Measurements from ENCODE around the gene CEMIP. TPM values are rescaled to one million over a fixed set of nuclear protein-coding genes. Genes with fewer than 3 reads are reported as not detected.

Gene CEMIP
- total RNA-seq, 4 donors from 2014 or later, result 0.11 to 2.0 (median 0.98) TPM

- TF ChIP-seq POLR2A (IDR thresholded peaks at IDR 0.05) (no peak), CTCF (IDR thresholded peaks at IDR 0.05) (no peak)
Measured at GRCh38 chr15:80932989-80933388, 153.8 kb downstream of the CEMIP start.

GRCh38 chr15:80934761-80935221 lies 155.6 kb downstream of the CEMIP start:
- intact Hi-C loops (cut with DNase I), result no loop called here
- 43 to 52% methylated on average over 3 of the region's 3 CpGs for WGBS, 2 donors

More at GRCh38 chr15:80932989-80933388, 153.8 kb downstream of the CEMIP start:
- Histone ChIP-seq H3K27ac (no peak overlapping the region), H3K9me3 (no peaks in the 10 kb centered on the region), H3K4me1 (peaks cover 0 to 9% of the 10 kb centered on the region in 2 donors), H3K36me3 (no peaks in the 10 kb centered on the region), H3K4me3 (replicated peaks in 1 of 3) (no peak overlapping the region), H3K27me3 (no peaks in the 10 kb centered on the region)
- no peak for DNase-seq
- intact Hi-C loops (cut with DNase I), result no loop called here
- WGBS, 2 donors, result 56 to 86% methylated on average over 13 to 15 of the region's 15 CpGs

GRCh38 chr15:80936288-80937078 lies 157.3 kb downstream of the CEMIP start:
- Histone ChIP-seq H3K4me3 (replicated peaks in 1 of 3) (no peak overlapping the region), H3K9me3 (no peaks in the 10 kb centered on the region), H3K27me3 (no peaks in the 10 kb centered on the region), H3K36me3 (peaks cover 0 to 12% of the 10 kb centered on the region in 2 donors), H3K4me1 (peaks cover 0 to 9% of the 10 kb centered on the region in 2 donors), H3K27ac (no peak overlapping the region)
- no peak for TF ChIP-seq CTCF (IDR thresholded peaks at IDR 0.05)
- TF ChIP-seq POLR2A (IDR thresholded peaks at IDR 0.05), result no peak
- no peak for DNase-seq
- 88 to 98% methylated on average over 15 to 16 of the region's 16 CpGs for WGBS, 2 donors
- intact Hi-C loops (cut with DNase I), result no loop called here

More at GRCh38 chr15:80934761-80935221, 155.6 kb downstream of the CEMIP start:
- TF ChIP-seq POLR2A (IDR thresholded peaks at IDR 0.05), result no peak
- TF ChIP-seq CTCF (IDR thresholded peaks at IDR 0.05), result peak in 2 of 6 experiments; percentile 11 to 22
- Histone ChIP-seq H3K27ac (peak overlapping the region in 1 of 3 donors; percentile 10), H3K27me3 (no peaks in the 10 kb centered on the region), H3K36me3 (no peaks in the 10 kb centered on the region), H3K9me3 (no peaks in the 10 kb centered on the region), H3K4me3 (replicated peaks in 1 of 3) (no peak overlapping the region), H3K4me1 (peaks cover 0 to 9% of the 10 kb centered on the region in 2 donors)
- DNase-seq, result peak; percentile 46 to 50

- intact Hi-C loops (cut with DNase I), result no loop called here
- Histone ChIP-seq H3K36me3 (peaks cover 0 to 23% of the 10 kb centered on the region in 2 donors), H3K4me1 (peaks cover 0 to 9% of the 10 kb centered on the region in 2 donors), H3K9me3 (no peaks in the 10 kb centered on the region), H3K4me3 (replicated peaks in 1 of 3) (no peak overlapping the region), H3K27me3 (no peaks in the 10 kb centered on the region), H3K27ac (no peak overlapping the region)
- DNase-seq, result no peak
- TF ChIP-seq POLR2A (IDR thresholded peaks at IDR 0.05) (no peak), CTCF (IDR thresholded peaks at IDR 0.05) (no peak)
- WGBS, 2 donors, result 95 to 97% methylated on average over 12 of the region's 12 CpGs
Measured at GRCh38 chr15:80937718-80938117, 158.5 kb downstream of the CEMIP start.

GRCh38 chr15:80939216-80939615 lies 160.0 kb downstream of the CEMIP start:
- H3K36me3 ChIP-seq, result peaks cover 0 to 27% of the 10 kb centered on the region in 2 donors
- intact Hi-C loops (cut with DNase I), result no loop called here

More at GRCh38 chr15:80939216-80939615, 160.0 kb downstream of the CEMIP start:
- Histone ChIP-seq H3K4me1 (peaks cover 0 to 9% of the 10 kb centered on the region in 2 donors), H3K27me3 (no peaks in the 10 kb centered on the region), H3K9me3 (no peaks in the 10 kb centered on the region), H3K27ac (no peak overlapping the region), H3K4me3 (replicated peaks in 1 of 3) (no peak overlapping the region)
- no peak for DNase-seq
- no peak for TF ChIP-seq POLR2A (IDR thresholded peaks at IDR 0.05)
- no peak for TF ChIP-seq CTCF (IDR thresholded peaks at IDR 0.05)
- 97 to 98% methylated on average over 3 of the region's 3 CpGs for WGBS, 2 donors
